Measurements from ENCODE around the gene MAEA.

The MAEA gene

DNA sequence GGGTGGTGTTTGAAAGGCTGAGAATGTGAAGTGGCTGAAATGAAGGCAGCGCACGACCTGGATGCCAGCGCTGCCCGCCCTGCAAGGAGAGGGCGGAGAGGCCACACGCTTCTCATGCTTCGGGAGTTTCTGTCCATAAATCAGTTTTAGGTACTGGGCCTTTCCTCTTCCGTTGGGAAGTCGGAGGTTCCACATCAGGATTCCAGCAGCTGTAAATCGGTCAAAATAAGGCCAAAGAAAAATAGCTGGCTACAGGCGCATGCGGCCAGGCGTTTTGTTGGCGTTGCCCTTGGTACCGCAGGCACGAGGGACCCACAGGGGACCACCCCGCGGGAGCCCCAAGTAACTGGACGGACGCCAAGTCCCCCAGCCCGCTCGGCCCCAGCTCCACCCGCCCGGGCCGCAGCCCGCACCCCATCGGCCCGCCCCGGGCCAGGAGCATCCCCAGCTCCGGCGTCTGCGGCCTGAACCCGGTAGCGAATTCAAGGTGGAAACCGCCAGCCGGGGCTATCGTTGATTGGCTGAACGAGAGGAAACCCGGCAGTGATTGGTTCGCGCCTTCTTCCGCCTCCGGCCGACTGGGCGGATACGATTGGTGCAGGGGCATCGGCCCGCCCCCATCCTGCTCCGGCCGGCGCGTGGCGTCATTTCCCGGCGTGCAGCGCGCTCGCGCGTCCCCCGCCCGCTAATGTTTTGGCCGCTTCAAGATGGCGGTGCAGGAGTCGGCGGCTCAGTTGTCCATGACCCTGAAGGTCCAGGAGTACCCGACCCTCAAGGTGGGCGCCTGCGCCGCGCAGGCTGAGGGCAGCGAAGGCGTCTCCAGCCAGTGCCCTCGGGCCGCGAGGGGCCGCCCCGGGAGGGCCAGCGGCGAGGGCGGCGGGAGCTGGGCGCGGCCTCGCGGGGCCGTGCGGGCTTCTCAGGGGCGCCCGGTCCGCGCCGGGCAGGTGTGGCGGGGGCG lies at the start of gene MAEA:
Gene MAEA, plus strand, starts transcription at position 685 of the 958 bp plus-strand sequence. Its CDS starts 23 bp downstream, at position 708.
- peak; percentile 78 for DNase-seq

DNA sequence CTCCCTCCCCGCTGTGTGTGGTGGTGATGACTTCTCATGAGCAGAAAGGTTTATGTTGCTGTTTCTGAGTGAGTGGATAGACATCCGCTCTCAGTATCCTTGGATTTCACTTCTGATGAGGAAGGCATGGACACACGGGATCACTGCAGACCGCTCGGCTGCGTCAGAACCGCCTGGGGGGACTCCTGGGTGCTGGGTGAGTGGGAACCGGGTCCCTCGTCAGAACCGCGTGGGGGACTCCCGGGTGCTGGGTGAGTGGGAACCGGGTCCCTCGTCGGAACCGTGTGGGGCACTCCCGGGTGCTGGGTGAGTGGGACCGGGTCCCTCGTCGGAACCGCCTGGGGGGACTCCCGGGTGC lies 49.8 kb upstream of the MAEA start:
- DNase-seq: no peak

DNA sequence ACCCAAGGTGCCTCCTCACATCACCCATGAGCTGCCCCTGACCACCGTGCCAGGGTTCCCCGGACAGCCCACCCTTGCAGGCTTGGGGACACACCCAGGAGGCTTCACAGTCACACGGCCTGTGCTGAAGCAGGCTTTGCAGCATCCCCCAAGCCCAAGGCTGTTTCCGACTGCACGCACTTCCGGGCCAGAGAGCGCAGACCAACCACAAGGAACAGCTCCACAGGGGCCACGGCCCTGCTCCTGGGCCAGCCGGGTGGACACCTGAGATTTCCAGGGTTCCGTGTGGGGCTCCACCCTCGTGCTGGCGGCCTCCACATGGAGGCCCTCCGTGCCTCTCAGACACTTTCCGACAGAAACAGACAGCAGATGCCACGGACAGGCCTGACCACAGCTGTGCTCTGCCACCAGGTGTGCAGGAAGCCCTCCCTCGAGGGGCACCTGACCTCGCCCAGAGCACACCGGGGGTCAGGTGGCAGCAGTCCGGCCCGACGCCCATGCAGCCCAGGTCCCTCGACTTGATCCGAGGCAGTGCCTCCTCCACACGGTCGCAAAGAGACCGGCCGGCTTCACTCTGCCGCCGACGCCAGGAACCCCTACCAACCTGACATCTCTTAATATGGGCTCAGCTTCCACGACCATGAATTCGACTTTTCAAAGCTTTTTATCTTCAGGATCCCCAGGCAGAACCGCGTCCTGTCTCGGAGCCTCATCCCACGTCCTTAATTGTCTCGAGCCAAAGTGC lies 48.8 kb upstream of the MAEA start:
- no peak for DNase-seq

DNA sequence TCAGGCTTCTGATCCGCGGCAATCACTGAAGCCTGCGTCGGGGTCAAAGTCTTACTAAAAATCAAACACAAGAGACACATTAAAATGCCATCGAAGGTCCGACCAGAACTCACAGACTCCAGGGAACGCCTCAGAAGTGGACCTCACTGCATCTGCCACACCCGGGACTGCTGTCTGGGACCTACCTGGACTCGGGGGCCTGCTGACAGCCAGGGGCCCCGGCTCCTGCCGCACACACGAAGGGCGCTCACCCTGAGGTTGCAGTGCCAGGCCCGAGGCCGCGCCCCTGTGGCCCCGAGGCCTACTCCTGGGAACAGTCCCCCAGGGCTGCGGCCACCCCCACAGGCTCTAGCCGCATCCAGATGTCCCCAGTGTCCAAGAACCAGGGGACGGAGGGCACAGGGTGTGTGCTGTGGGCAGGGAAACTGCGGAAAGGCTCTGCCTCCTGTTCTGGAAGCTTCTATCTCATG lies 48.2 kb upstream of the MAEA start:
- no peak for DNase-seq

DNA sequence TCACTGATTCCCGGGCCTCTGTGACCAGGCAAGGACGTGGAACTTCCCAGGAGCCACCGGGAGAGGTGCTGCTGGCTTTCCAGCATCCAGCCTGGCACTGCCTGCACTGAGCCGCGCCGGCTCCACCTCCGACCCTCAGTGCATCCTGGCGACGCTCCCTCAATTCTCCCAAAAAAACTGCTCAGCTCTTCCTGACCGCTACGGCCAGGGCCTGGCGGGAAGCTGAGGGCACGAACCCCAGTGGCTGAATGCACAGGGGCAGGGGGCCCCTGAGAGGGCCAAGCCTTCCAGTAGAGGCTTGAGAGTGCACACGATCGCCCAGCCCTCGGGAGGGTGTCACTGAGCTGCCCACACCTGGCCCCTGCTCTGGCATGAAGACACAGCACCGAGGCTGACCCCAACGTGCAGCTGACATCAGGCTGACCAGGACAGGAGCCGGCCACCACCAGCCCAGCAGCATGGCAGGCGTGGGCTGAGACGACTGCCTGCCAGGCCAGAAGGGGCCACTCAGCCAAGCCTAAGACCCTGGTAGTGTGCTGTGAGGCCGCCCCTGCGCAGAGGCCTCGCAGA lies 47.7 kb upstream of the MAEA start:
- DNase-seq: no peak

DNA sequence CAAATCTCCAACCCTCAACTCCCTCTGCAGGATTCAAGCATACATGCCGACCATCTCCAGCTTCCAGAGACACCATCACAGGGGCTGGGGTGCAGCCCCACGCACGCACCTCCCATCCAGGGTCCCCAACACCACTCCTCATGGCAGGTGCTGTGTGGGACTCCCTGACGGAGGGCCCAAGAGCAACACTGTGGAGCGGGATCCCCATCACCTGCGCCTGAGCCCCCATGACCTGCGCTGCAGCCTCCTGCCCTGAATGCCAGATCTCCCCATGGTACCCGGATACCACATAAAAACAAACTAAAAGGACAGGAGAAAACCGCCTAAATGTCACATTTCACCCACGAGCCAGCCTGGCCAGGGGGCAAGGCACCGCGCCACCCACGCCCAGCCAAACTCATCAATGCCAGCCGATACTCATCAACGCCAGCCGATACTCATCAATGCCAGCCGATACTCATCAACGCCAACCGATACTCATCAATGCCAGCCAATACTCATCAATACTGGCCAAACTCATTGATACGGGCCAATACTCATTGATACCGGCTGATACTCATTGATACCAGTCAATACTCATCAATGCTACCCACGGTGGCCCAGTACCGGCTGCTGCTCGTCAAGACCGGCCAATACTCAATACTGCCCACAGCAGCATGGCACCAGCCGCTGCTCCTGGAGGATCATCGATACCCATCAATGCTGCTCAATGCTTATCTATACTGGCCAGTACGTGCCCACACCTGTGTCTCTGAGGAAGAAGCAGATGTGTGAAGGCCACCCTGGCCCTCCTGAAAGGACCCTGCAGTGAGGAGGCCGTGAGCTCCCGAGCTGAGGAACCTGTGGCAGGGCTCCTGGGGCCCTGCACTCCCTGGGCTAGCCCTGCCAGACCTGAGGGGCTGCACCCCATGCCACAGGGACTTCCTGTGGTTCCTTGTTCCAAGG lies 46.9 kb upstream of the MAEA start:
- no peak for DNase-seq

DNA sequence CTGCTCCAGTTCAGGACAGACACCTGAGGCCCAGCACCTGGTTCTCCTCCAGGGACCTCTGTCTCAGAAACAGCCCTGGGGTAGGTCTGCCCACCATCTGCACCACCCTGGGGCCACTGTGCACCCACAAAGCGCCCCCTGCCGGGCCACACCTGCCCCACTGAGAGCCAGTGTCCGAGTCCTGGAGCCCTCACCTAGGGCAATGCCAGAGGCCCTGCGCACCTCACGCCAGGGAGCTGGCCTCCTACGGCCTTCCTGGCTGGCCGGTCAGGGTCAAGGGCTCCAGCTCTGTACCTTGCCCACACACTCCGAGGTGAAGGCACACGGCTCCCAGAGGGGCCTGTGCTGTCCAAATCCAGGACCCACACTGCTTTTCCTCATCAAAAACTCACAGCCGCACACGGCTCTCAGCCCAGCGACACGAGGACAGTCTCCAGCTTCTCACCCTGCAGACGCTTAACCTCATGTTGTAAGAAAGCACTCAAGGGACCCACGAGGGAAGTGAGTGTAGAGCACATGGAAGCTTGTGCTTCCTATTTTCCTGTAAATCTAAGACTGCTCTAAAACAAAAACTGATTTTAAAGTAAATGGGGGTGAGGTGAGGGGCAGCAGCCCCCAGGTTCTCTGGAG lies 46.1 kb upstream of the MAEA start:
- DNase-seq: no peak

DNA sequence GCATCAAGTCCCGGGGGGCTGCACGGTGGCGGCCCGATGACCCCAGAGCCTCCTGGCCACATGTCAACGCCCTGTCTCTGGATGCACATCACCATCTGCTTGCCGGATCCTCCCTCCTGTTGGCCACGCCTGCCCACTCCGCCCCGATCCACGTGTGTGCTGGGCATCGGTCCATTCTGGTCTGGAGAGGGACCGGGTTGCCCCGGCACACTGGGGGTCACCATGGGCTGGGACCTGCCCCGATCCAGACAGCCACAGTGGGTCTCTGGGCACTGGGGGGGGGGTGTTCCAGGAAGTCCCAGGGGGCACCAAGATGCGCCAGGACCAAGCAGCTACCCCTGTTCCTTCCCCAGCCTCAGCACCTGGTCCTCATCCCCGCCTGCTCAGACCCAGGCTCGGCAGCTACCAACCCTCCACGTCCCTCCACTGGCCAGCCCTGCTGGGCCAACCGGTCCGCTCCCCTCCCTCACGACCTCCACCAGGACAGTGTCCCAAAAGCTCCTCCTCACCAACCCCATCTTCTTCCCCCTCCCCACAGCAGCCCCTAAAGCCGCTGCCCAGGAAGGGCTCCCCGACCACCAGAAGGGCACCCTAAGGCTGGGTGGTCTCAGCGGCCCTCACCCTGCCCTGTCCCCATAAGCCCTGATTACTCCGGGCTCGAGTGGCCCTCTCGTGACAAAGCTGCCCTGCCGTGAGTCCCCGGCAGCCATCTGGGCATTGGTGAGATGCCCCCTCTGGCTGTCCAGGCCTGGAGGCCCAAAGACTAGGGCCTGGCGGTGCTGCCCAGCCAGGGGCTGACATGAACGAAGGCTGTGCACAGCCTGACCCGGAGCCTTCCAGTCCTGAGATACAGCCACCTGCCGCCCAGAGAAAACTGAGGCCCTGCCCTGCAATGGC lies 45.4 kb upstream of the MAEA start:
- DNase-seq: no peak

DNA sequence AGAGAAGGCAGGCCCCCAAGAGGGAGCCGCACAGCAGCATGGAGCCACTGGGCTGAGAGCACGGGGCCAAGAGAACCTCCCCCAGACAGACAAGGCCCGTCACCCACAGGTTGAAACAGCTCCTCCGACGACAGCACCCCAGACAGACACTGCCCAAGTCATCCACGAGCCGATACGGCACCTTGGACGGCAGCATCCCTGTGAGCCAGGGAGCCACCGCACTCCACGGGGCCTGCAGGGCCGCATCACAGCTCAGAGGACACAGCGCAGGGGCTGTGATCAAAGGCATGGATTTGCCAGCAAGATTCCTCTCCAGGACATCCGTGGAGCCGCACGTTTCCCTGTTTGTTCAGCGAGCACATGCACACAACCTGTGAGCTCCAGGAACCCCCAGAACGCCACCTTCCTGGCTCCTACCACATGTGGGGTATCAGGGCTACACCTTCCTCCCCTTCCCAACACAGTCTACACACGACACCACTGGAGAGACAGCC lies 44.7 kb upstream of the MAEA start:
- DNase-seq: no peak

DNA sequence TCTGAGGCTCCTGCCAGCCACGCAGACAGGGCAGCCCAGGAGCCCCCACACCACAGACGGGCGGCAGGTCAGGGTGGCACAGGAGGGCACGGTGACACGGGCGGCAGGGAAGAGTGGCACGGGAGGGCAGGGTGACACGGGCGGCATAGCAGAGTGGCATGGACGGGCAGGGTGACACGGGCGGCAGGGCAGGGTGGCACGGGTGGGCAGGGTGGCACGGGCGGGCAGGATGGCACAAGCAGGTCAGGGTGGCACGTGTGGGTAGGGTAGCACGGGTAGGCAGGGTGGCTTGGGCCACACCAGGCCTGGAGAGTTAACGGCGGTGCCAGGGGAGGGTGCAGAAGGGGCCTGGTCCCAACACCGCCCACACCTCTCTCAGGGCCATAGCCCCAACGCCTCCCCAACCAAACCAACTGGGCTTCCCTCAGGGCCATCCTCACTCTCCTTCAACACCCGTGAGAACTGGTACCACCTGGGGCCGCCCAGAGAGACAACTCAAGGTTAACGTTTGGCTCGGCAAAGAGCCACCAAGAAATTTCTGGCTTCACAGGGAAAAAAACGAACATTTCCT lies 44.1 kb upstream of the MAEA start:
- no peak for DNase-seq

DNA sequence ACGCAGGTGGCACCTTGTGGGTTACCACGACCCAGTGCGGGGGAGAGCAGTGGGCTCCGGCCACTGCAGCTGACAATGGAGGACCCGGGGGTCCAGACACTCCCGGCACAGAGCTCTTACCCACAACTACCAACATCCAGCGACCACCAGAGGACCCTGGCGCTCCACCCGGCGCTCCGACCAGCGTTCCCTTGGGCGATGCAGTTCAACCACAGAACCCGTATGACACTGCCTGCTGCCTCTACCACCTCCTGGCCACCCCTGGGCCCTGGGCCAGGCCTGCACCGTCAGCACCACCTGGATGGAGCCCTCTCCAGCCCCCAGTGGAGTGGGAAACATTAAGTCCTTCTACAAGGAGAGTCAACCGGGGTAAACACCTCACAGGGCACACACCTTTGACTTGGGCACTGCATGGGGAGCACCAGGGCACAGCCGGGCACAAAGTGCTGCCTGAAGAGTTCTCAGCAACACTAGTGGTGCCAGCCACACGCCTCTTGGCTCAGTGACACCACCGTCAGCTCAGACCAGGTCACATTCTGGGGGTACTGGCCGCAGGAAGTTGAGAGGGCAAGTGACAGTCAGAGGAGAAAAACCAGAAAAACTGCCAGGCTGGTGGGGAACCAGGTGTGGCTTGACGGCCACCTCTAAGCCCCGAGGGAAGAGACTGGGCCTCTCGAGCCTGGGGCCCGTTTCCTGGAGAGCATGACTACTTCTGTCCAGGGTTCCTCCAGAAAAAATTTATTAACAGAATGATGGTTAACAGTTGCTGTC lies 43.4 kb upstream of the MAEA start:
- DNase-seq: no peak

DNA sequence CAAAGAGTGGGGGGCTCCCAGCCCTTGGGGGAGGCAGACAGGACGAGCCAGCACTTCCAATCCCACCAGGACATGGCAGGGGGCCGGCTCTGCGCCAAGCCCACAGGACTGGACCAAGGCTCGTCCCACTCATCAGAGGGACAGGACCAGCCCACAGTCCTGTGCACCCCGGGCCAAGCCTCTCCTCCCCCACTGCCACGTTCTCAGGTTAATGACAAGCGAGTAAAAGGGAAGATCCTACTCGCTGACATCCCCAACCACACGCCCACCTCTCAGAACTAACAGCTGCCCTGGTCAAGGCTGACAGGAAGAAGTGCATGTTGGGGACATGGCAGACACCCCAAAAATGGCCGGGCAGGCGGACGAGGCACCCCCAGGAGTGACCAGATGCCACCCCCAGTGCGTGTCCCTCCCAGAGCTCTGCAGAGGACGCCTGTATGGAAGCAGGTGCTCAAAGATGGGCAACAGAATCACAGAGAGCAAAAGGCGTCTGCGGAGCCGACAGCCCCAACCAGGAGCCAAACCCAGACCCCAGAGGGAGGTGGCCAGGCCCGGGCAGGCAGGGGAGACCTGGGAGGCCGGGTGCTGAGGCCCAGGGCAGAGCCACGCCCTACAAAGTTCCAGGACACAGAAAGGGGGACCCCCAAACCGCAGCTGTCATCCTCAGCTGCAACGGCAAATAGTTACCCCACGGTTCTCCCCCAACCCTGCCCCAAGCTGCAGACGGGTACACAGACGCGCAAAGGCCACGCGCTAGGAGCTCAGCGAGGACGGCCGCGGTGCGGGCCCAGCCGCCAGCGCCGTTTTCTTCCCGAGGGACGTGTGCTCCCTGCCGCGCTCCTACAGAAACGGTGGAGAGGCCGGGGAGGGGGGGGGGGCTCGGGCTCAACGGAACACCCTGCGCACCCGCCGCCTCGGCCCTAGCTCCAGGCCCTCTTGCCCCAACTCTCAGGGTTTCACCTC lies 42.5 kb upstream of the MAEA start:
- DNase-seq: no peak

DNA sequence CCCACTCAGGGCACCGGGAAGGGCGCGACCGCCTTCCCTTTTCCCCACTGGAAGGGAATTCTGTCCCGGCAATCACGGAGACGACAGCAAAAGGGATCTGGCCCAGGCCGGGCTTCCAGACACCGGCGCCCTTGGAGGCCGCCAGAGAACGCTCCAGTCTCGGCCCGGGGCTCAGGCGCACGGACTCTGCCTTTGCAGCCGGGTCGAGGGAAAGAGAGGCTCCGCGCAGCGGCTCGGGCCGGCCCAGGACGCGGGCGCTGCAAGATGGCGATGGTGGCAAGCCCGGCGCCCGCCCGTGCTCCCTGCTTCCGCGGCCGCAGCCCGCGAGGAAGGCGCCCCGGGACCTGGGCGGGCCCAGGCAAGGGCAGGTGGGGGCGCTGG lies 41.8 kb upstream of the MAEA start:
- no peak for DNase-seq

DNA sequence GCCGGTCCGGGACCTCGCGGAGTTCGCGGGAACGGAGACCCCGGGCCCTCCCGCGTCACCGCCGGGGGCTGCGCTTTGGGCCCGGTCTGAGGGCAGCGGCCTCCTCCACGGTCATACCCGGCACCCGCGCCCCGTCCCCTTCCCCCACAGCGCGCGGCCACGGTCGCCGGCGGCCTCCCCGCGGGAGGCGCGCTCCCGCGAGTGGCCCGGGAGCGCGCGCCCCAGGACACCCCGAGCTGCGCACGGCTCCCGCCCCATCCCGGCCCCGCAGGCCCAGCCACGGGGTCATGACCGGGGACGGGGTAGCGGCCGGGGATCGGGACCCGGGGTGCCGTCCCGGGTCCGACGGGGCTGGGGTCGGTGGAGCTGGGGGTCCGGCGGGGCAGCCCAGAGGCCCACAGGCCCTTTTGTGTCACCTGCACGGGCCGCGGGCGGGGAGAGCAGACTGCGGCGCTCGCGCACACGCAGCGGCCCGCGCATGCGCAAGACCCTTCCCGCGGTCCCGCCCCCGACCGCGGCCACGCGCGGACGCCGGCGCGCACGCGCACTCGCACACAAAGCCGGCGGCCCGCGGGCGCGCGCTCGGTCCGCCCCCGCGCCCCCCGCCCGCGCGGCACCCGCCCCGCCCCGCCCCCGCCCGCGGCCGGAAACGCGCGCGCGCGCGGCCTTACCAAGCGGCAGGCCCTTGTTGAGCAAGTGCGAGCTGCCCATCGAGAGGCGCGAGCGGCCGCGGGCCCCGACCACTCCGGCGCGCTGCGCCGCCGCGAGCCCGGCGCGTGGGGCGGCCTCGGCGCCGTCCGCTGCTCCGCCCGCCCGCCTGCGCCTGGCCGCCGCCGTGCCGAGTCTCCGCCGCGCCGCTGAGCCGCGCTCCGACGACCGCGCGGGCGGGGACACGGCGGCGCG lies 41.2 kb upstream of the MAEA start, which contains the start of gene CTBP1:
Gene CTBP1, minus strand, starts transcription at position 886 of the 903 bp plus-strand sequence. CDS start 7,799 bp downstream, outside the sequence.
- DNase-seq: peak; percentile 7

DNA sequence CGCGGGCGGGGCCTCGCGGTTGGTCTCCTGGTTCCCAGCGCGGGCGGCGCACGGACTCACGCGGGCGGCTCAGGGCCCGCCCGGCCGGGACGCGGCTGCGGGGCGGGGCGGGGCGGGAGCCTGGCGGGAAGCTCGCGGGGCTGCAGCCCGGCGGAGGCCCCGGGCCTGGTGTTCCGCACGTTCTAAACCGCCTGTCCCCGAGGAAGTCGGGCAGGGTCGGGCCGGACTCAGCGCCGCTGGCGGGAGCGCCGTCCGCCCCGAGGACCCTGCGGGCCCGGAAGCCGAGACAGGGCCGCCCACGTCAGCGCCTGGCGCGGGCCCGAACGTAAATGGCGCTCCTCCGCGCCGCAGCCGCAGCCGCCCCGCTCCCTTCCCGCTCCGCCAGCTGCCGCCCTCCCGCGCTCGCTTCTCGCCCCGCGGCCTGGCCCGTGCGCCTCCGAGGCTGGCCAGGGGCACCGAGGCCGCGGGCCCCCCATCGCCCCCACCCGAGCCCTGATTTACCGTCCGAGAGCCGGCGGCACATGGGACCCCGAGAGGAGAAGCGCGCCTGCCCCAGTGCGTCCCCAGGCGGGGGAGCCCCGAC lies 40.5 kb upstream of the MAEA start:
- DNase-seq: peak; percentile 32

DNA sequence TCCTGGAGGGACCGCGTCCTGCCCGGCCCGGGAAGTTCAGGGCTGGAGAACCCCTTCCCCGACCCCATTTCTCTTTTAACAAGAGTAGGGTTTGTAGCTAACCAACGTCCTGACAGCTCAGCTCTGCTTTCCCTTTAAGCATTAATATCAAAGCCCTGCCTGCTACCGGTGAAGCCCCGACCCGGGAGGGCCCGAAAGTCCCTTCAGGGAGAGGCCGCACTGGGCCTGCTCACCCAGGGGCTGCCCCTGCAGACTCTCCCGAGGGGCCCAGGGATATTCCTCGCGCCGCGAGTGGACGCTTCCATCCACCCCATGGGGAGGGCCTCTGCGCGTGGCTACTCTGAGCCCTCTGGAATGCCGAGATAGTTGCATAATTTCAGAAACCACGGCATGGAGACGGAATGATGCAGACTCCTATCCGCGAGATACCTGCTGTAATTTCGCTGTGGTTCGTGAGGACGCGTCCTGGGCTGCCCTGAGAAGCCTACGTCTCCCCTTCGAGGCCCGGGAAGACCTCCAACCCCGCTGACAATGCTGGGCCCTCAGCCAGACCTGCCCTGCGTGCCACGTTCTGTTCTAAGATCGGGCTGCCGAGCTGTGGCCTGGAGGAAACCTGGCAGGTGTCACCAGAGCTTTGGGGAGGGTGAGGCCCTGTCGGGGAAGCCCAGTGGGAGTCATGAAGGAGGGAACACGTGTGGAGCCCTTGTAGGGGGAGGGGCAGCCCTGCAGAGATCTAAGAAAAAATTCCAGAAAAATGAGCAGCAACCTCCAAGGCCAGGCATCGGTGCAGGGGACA lies 39.8 kb upstream of the MAEA start:
- DNase-seq: no peak

All from NCI-H446 treated with DMSO at 0.1 percent for 48 hours (cell line).